Esophagus (tissue), 2 donors: ENCODE data around the gene ATAD3A. TPM values are rescaled to one million over a fixed set of nuclear protein-coding genes. Genes with fewer than 3 reads are reported as not detected.
"Not testable (repeated sequence)": the region's sequence is repeated elsewhere in the genome, so short reads cannot be mapped to it uniquely, and the experiment has no call there.

Experiments
- H3K27ac ChIP-seq, 2 donors: one replicate each; pipeline ENCODE4 v1.5.1; 2013; ENCODE audit warnings: low read depth in 2 of 2, mild to moderate bottlenecking in 2 of 2, inconsistent platforms in 1 of 2, low read length in 1 of 2, moderate library complexity in 1 of 2
- H3K27me3 ChIP-seq, 2 donors: one replicate each; pipeline ENCODE4 v1.6.1; 2013; ENCODE audit warnings: low read length in 2 of 2, control low read depth in 1 of 2, mild to moderate bottlenecking in 1 of 2; ENCODE audit not compliant: insufficient read depth in 2 of 2, control insufficient read depth in 1 of 2
- H3K36me3 ChIP-seq, 2 donors: one replicate each; pipeline ENCODE4 v1.6.1; 2013; ENCODE audit warnings: low read length in 1 of 2; ENCODE audit not compliant: control insufficient read depth in 2 of 2, insufficient read depth in 2 of 2
- H3K4me1 ChIP-seq, 2 donors: one replicate each; pipeline ENCODE4 v1.6.1; 2013; ENCODE audit warnings: low read length in 1 of 2; ENCODE audit not compliant: control insufficient read depth in 2 of 2, insufficient read depth in 2 of 2
- H3K4me3 ChIP-seq, 2 donors: one replicate each; pipeline ENCODE4 v1.5.1; 2013; ENCODE audit warnings: low read length in 2 of 2, mild to moderate bottlenecking in 2 of 2, low read depth in 1 of 2, moderate library complexity in 1 of 2
- H3K9me3 ChIP-seq, 2 donors: one replicate each; pipeline ENCODE4 v1.6.1; 2013; ENCODE audit warnings: mild to moderate bottlenecking in 2 of 2, low read depth in 1 of 2, low read length in 1 of 2, moderate library complexity in 1 of 2; ENCODE audit not compliant: control insufficient read depth in 2 of 2, insufficient read depth in 1 of 2
- WGBS, 2 donors: extraction: QIAGEN DNeasy Blood & Tissue Kit; methylation state at CpG; one replicate each; pipeline ENCODE4 v1.1.7; 2013; 5-methylcytosine and 5-hydroxymethylcytosine counted together
- polyA plus RNA-seq, 2 donors: library from polyadenylated mRNA; stranded (reverse); fragments of 200-250 nt; gene quantifications; one replicate each; pipeline ENCODE4 v1.2.3, GENCODE V29; 2013
- donor health status: healthy with polysubstance abuse.
- donor health status: Bipolar disorder and iron deficiency.

ATAD3A gene
- polyA plus RNA-seq, 2 donors, result 25.4 to 26.1 TPM

DNA sequence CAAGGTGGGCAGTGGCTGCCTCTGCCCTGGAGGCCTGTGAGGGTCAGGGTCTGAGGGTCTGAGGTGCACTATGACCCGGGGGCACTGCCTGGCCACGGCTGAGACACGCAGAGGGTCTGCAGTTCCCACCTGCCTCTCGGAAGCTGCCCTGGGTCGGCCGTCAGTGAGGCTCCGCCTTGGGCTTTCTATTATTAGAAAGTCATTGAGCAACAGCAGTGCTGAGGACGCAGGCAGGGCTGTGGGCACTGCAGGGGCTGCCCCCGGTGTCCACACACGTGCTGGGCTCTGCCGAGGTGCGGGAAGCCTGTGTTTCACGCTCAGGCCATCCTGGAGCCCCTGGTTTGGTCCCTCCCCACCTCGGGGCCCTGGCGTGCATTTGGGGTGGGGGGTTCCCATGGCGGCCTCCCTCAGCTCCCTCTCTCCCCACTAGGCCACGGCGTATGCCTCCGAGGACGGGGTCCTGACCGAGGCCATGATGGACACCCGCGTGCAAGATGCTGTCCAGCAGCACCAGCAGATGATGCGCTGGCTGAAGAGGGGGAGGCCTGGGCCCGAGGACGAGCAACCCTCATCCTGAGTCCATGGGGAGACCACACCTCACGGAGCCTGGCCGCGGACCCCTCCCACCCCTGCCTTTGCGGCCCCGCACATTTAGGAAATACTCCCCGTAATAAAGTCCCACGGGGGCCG is 3.0 kb upstream of the ATAD3A start:
- H3K9me3 ChIP-seq, H3K27ac ChIP-seq: not testable (repeated sequence)
- WGBS, 2 donors, result 78 to 82% methylated on average over 22 to 32 of the region's 34 CpGs

GRCh38 chr1:1509465-1509850 is 2.5 kb upstream of the ATAD3A start:
- H3K4me3 ChIP-seq, H3K27ac ChIP-seq, H3K36me3 ChIP-seq, H3K4me1 ChIP-seq, H3K27me3 ChIP-seq, H3K9me3 ChIP-seq: not testable (repeated sequence)
- 81 to 87% methylated on average over 15 to 19 of the region's 21 CpGs for WGBS, 2 donors

More for the DNA sequence above, 3.0 kb upstream of the ATAD3A start:
- H3K27me3 ChIP-seq, H3K36me3 ChIP-seq, H3K4me3 ChIP-seq, H3K4me1 ChIP-seq: not testable (repeated sequence)

DNA sequence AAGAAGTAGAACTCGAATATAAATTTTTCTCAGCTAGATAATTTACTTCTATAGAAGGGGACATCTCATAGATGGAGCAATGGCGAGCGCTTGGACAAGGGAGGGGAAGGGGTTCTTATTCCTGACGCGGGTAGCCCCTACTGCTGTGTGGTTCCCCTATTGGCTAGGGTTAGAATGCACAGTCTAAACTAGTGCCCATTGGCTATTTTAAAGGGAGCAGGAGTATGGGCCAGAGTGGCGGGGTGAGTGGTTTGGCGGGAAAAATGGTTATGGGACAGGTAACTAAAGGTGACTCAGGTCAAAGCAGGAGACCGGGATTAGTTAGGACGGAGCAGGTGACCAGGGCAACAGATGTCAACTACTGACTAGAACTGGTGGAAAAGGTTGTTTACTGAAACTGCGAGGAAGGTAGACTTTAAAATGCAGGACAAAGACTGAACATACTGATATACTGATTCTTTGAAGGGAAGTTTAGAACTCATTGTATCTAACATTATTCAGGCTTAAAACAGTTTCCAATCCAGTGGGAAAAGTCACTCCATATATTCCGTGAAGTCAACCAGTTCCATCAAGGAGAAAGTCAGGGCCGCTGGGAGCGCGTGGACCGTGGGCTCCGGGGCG is 940 bp upstream of the ATAD3A start:
- 11 to 15% methylated on average over 17 of the region's 17 CpGs for WGBS, 2 donors
- Histone ChIP-seq H3K36me3 (no peaks in the 10 kb centered on the region), H3K27ac (peak overlapping the region; percentile 95 to 99)

DNA sequence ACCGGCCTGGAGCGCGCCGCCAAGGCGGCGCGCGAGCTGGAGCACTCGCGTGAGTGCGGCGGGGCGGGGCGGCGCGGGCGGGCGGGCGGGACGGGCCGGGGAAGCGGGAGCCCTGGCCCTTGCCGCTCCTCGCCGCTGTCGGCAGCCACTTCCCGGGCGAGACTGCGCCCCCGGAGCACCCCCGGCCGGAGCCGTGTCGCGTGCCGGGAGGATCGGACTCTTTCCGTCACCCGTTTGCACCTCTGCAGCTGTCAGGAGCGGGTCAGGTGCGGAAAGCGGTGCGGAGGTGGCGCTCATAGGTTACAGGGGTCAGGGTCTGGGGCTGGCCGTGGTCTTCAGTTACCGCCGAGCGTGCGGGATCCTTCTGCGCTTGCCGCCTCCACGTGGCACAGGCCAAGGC is 463 bp downstream of the ATAD3A start:
- H3K9me3 ChIP-seq, H3K27me3 ChIP-seq, H3K36me3 ChIP-seq, H3K4me1 ChIP-seq: not testable (repeated sequence)
- H3K4me3 ChIP-seq, result peak overlapping the region; percentile 81 to 87
- WGBS, 2 donors, result 0% methylated on average over 39 to 48 of the region's 52 CpGs
- peak overlapping the region in 1 of 2 donors; percentile 78 for H3K27ac ChIP-seq

More for the DNA sequence above, 940 bp upstream of the ATAD3A start:
- Histone ChIP-seq H3K27me3 (no peaks in the 10 kb centered on the region), H3K4me3 (peak overlapping the region; percentile 81 to 87), H3K9me3 (no peaks in the 10 kb centered on the region), H3K4me1 (no peaks in the 10 kb centered on the region)

- H3K36me3 ChIP-seq, H3K27me3 ChIP-seq, H3K4me3 ChIP-seq, H3K9me3 ChIP-seq, H3K4me1 ChIP-seq, H3K27ac ChIP-seq: not testable (repeated sequence)
- 77 to 78% methylated on average over 14 to 17 of the region's 18 CpGs for WGBS, 2 donors
These were observed 1.7 kb downstream of the ATAD3A start for GRCh38 chr1:1513675-1514074.

GRCh38 chr1:1514376-1514775 is 2.4 kb downstream of the ATAD3A start:
- H3K9me3 ChIP-seq, H3K27me3 ChIP-seq, H3K4me1 ChIP-seq, H3K4me3 ChIP-seq, H3K27ac ChIP-seq: not testable (repeated sequence)
- peaks cover 0 to 13% of the 10 kb centered on the region in 2 donors for H3K36me3 ChIP-seq
- 76 to 77% methylated on average over 11 to 14 of the region's 16 CpGs for WGBS, 2 donors

GRCh38 chr1:1516923-1517322 is 5.0 kb downstream of the ATAD3A start:
- peaks cover 0 to 25% of the 10 kb centered on the region in 2 donors for H3K36me3 ChIP-seq
- not testable (repeated sequence) for H3K9me3 ChIP-seq, H3K27ac ChIP-seq, H3K27me3 ChIP-seq, H3K4me1 ChIP-seq, H3K4me3 ChIP-seq
- WGBS, 2 donors, result 88 to 89% methylated on average over 14 of the region's 14 CpGs

- H3K4me1 ChIP-seq, result no peaks in the 10 kb centered on the region
- H3K27me3 ChIP-seq, result no peaks in the 10 kb centered on the region
- no peaks in the 10 kb centered on the region for H3K9me3 ChIP-seq
- H3K4me3 ChIP-seq, result no peak overlapping the region
- no peak overlapping the region for H3K27ac ChIP-seq
- peaks cover 0 to 31% of the 10 kb centered on the region in 2 donors for H3K36me3 ChIP-seq
- WGBS, 2 donors, result 93 to 94% methylated on average over 22 to 28 of the region's 28 CpGs
These were observed 6.1 kb downstream of the ATAD3A start for GRCh38 chr1:1517973-1518620.

DNA sequence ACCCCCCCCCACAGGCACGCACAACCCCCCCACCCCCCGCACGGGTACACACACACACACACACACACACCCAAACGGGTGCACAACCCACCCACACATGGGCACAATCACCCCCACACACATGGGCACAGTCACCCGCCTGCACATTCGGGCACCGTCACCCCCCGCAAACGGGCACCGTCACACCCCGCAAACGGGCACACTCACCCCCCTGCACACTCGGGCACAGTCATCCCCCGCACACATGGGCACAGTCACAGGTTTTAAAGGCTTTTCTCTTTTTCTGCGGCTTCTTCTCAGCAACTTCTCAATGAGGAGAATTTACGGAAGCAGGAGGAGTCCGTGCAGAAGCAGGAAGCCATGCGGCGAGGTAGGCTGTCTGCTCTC is 6.7 kb downstream of the ATAD3A start:
- H3K9me3 ChIP-seq, H3K4me3 ChIP-seq, H3K27ac ChIP-seq, H3K27me3 ChIP-seq, H3K4me1 ChIP-seq: not testable (repeated sequence)
- WGBS, 2 donors, result 89 to 91% methylated on average over 15 to 19 of the region's 19 CpGs
- H3K36me3 ChIP-seq, result peaks cover 0 to 35% of the 10 kb centered on the region in 2 donors
